ENCODE measurements around the gene CEACAM3. TPM values are rescaled to one million over a fixed set of nuclear protein-coding genes. Genes with fewer than 3 reads are reported as not detected.
"Not testable (repeated sequence)": the region's sequence is repeated elsewhere in the genome, so short reads cannot be mapped to it uniquely, and the experiment has no call there.

The CEACAM3 gene
- total and polyA plus RNA-seq, 2 of the 8 experiments (the other 6 are each of a cell fraction or from before 2014, with no cell fraction given) = not detected

DNA sequence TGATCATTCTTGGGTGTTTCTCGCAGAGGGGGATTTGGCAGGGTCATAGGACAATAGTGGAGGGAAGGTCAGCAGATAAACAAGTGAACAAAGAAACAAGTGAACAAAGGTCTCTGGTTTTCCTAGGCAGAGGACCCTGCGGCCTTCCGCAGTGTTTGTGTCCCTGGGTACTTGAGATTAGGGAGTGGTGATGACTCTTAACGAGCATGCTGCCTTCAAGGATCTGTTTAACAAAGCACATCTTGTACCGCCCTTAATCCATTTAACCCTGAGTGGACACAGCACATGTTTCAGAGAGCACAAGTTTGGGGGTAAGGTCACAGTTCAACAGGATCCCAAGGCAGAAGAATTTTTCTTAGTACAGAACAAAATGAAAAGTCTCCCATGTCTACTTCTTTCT, 28.3 kb upstream of the CEACAM3 start:
- H2BK15ac ChIP-seq (ENCODE audit: low read length); POLR2A ChIA-PET (ENCODE audit: partially characterized antibody); H3K27ac ChIP-seq (ENCODE audit: low read depth, low read length); H4K91ac ChIP-seq (replicated peaks; ENCODE audit: insufficient read length, low read length); H3K36me3 ChIP-seq (ENCODE audit: control insufficient read depth in 2 of 4, insufficient read depth in 4 of 4, low read length in 3 of 4); H4K20me1 ChIP-seq (replicated peaks in 1 of 2; ENCODE audit: control insufficient read depth in 1 of 2, insufficient read depth in 2 of 2, low read length in 2 of 2); H3K4ac ChIP-seq (replicated peaks; ENCODE audit: insufficient read length, low read depth, low read length); H2AFZ ChIP-seq (ENCODE audit: low read length); CTCF ChIA-PET (ENCODE audit: partially characterized antibody); H4K5ac ChIP-seq (ENCODE audit: insufficient read length, low read depth, low read length); H2AK5ac ChIP-seq (ENCODE audit: low read depth, low read length); FAIRE-seq; H3K23me2 ChIP-seq (ENCODE audit: low read depth, low read length); H3K56ac ChIP-seq (replicated peaks; ENCODE audit: insufficient read length, low read depth, low read length); H3K79me2 ChIP-seq (ENCODE audit: control insufficient read depth in 1 of 2, insufficient read depth in 2 of 2, low read length in 2 of 2); H3K18ac ChIP-seq (ENCODE audit: extremely low read depth, low read length); H3K9ac ChIP-seq (replicated peaks in 1 of 4; ENCODE audit: extremely low read depth in 1 of 4, low read depth in 3 of 4, low read length in 3 of 4); H3K14ac ChIP-seq (ENCODE audit: insufficient read length); H2BK5ac ChIP-seq (ENCODE audit: low read depth, low read length); H3K4me1 ChIP-seq (replicated peaks in 1 of 4; ENCODE audit: control insufficient read depth in 3 of 4, insufficient read depth in 4 of 4, low read length in 3 of 4); H3K27me3 ChIP-seq (replicated peaks in 1 of 4; ENCODE audit: control insufficient read depth in 3 of 4, extremely low read depth in 1 of 4, insufficient read depth in 3 of 4, low read length in 3 of 4); H2BK20ac ChIP-seq (ENCODE audit: low read length); H3K4me2 ChIP-seq (ENCODE audit: insufficient read depth in 1 of 2, low read depth in 2 of 2, low read length in 2 of 2); H3K79me1 ChIP-seq (ENCODE audit: low read depth, low read length); H4K8ac ChIP-seq (ENCODE audit: extremely low read depth, insufficient read depth, low read length); DNase-seq (ENCODE audit: low read depth in 1 of 2, low spot score in 2 of 2); H2BK12ac ChIP-seq (ENCODE audit: low read depth, low read length); H3K4me3 ChIP-seq (ENCODE audit: extremely low read depth in 1 of 4, insufficient read depth in 2 of 4, low read depth in 3 of 4, low read length in 4 of 4); H2BK120ac ChIP-seq (replicated peaks; ENCODE audit: low read depth, low read length); H3K23ac ChIP-seq (ENCODE audit: insufficient read length): not testable (repeated sequence)
- WGBS, 2 experiments (ENCODE audit: extremely low coverage in 1 of 2, insufficient coverage in 1 of 2, insufficient read length in 1 of 2, insufficient replicate concordance in 2 of 2, low coverage in 1 of 2, low lambda C conversion rate in 2 of 2, missing lambda C conversion rate in 1 of 2) = 74% methylated on average over 4 of the region's 5 CpGs; no CpG with 5 or more reads in 1 of the 2 experiments
- peaks cover 52 to 63% of the 10 kb centered on the region in 2 experiments for H3K9me3 ChIP-seq (ENCODE audit: insufficient read depth in 2 of 2, low read depth in 1 of 2, low read length in 1 of 2)

Measured in H1 (cell line).